H9 (cell line): ENCODE data around the gene APBB2. TPM values are rescaled to one million over a fixed set of nuclear protein-coding genes. Genes with fewer than 3 reads are reported as not detected.

Experiments
- DNase-seq: peaks from one replicate; pipeline ENCODE4 v3.0.0-alpha.2; 2017
- H2AFZ ChIP-seq: one replicate; pipeline ENCODE4 v1.6.1; 2013; ENCODE audit warnings: mild to moderate bottlenecking, low read length, control low read depth, moderate library complexity
- H2AK5ac ChIP-seq: 2 replicates; pipeline ENCODE4 v1.6.1; 2013; ENCODE audit warnings: low read length, control low read depth, mixed read lengths; ENCODE audit not compliant: insufficient read length
- H2BK120ac ChIP-seq: one replicate; pipeline ENCODE4 v1.6.1; 2013; ENCODE audit warnings: low read depth, mild to moderate bottlenecking, low read length, control low read depth, inconsistent platforms; ENCODE audit not compliant: poor library complexity, severe bottlenecking
- H2BK12ac ChIP-seq: 2 replicates; pipeline ENCODE4 v1.6.1; 2013; ENCODE audit warnings: low read length, control low read depth, mixed read lengths, low read depth; ENCODE audit not compliant: insufficient read length
- H2BK15ac ChIP-seq: 2 replicates; pipeline ENCODE4 v1.6.1; 2013; ENCODE audit warnings: low read depth, low read length, control low read depth
- H2BK20ac ChIP-seq: one replicate; pipeline ENCODE4 v1.6.1; 2013; ENCODE audit warnings: low read depth, mild to moderate bottlenecking, low read length, control low read depth, inconsistent platforms; ENCODE audit not compliant: poor library complexity, severe bottlenecking
- H2BK5ac ChIP-seq: 2 replicates; pipeline ENCODE4 v1.6.1; 2013; ENCODE audit warnings: low read length, control low read depth, mixed read lengths; ENCODE audit not compliant: insufficient read length
- H3K14ac ChIP-seq: 2 replicates; pipeline ENCODE4 v1.6.1; 2013; ENCODE audit warnings: low read length, control low read depth; ENCODE audit not compliant: insufficient read depth
- H3K18ac ChIP-seq: 2 replicates; pipeline ENCODE4 v1.6.1; 2013; ENCODE audit warnings: low read depth, mild to moderate bottlenecking, mixed read lengths, low read length, control low read depth; ENCODE audit not compliant: insufficient read length
- H3K23ac ChIP-seq: 2 replicates; pipeline ENCODE4 v1.6.1; 2013; ENCODE audit warnings: low read length, control low read depth, mixed read lengths, low read depth; ENCODE audit not compliant: insufficient read length
- H3K23me2 ChIP-seq: 2 replicates; pipeline ENCODE4 v1.6.1; 2013; ENCODE audit warnings: low read depth, mild to moderate bottlenecking, mixed read lengths, low read length, control low read depth; ENCODE audit not compliant: insufficient read length, poor library complexity, severe bottlenecking
- H3K27ac ChIP-seq: 2 replicates; pipeline ENCODE4 v1.5.1; 2013; ENCODE audit warnings: low read length, control low read depth, mixed read lengths, low read depth; ENCODE audit not compliant: insufficient read length
- H3K27me3 ChIP-seq: 2 replicates; pipeline ENCODE4 v1.6.1; 2013; ENCODE audit warnings: low read length, control low read depth, inconsistent platforms; ENCODE audit not compliant: insufficient read depth
- H3K4ac ChIP-seq: 2 replicates; pipeline ENCODE4 v1.6.1; 2013; ENCODE audit warnings: low read depth, mild to moderate bottlenecking, control low read depth, inconsistent platforms, low read length, moderate library complexity
- H3K4me1 ChIP-seq: 2 replicates; pipeline ENCODE4 v1.6.1; 2013; ENCODE audit warnings: low read length, control low read depth, inconsistent platforms; ENCODE audit not compliant: insufficient read depth
- H3K4me2 ChIP-seq: 2 replicates; pipeline ENCODE4 v1.6.1; 2013; ENCODE audit warnings: low read length, control low read depth, mixed read lengths; ENCODE audit not compliant: insufficient read length, insufficient read depth
- H3K56ac ChIP-seq: 2 replicates; pipeline ENCODE4 v1.6.1; 2013; ENCODE audit warnings: low read depth, mild to moderate bottlenecking, mixed read lengths, low read length, control low read depth; ENCODE audit not compliant: insufficient read length
- H3K79me1 ChIP-seq: 2 replicates; pipeline ENCODE4 v1.6.1; 2013; ENCODE audit warnings: low read depth, mild to moderate bottlenecking, moderate library complexity, low read length, control low read depth, inconsistent platforms; ENCODE audit not compliant: insufficient read depth, poor library complexity, severe bottlenecking
- H3K79me2 ChIP-seq: 2 replicates; pipeline ENCODE4 v1.6.1; 2013; ENCODE audit warnings: low read length, control low read depth, inconsistent platforms; ENCODE audit not compliant: insufficient read depth
- H3K9ac ChIP-seq: 2 replicates; pipeline ENCODE4 v1.6.1; 2013; ENCODE audit warnings: low read length, control low read depth, mixed read lengths; ENCODE audit not compliant: insufficient read length; ENCODE audit errors: extremely low read depth
- H3K9me3 ChIP-seq: one replicate; pipeline ENCODE4 v1.6.1; 2013; ENCODE audit warnings: low read depth, low read length, inconsistent platforms; ENCODE audit not compliant: control insufficient read depth
- H3T11ph ChIP-seq: one replicate; pipeline ENCODE4 v1.6.1; 2013; ENCODE audit warnings: mild to moderate bottlenecking, low read length, control low read depth, inconsistent platforms
- H4K20me1 ChIP-seq: one replicate; pipeline ENCODE4 v1.6.1; 2013; ENCODE audit not compliant: control insufficient read depth, insufficient read length, insufficient read depth
- H4K5ac ChIP-seq: 2 replicates; pipeline ENCODE4 v1.6.1; 2013; ENCODE audit warnings: low read depth, mild to moderate bottlenecking, mixed read lengths, low read length, control low read depth; ENCODE audit not compliant: insufficient read length
- H4K8ac ChIP-seq: replicated peaks from 2 replicates; pipeline ENCODE4 v1.6.1; 2013; ENCODE audit warnings: low read length, control low read depth, mixed read lengths, low read depth; ENCODE audit not compliant: insufficient read length
- H4K91ac ChIP-seq: 2 replicates; pipeline ENCODE4 v1.6.1; 2013; ENCODE audit warnings: low read depth, mild to moderate bottlenecking, moderate library complexity, mixed read lengths, low read length, control low read depth; ENCODE audit not compliant: insufficient read length
- H3K27ac Mint-ChIP-seq, 3 experiments: 2 replicates in 2 of 3; 3 replicates in 1 of 3; pipeline ENCODE4 v1.8.0; 2020 to 2021; ENCODE audit warnings: mixed read lengths in 3 of 3, mild to moderate bottlenecking in 1 of 3, moderate library complexity in 1 of 3
- H3K27me3 Mint-ChIP-seq: 2 replicates; pipeline ENCODE4 v1.8.0; 2021; ENCODE audit warnings: low read depth, mild to moderate bottlenecking, moderate library complexity, mixed read lengths
- H3K36me3 Mint-ChIP-seq, 3 experiments: 2 replicates in 2 of 3; 3 replicates in 1 of 3; pipeline ENCODE4 v1.8.0; 2020 to 2021; ENCODE audit warnings: low read depth in 3 of 3, mixed read lengths in 3 of 3; ENCODE audit not compliant: insufficient read depth in 1 of 3
- H3K4me1 Mint-ChIP-seq, 2 experiments: 2 replicates each; pipeline ENCODE4 v1.8.0; 2020; ENCODE audit warnings: mixed read lengths in 2 of 2
- H3K4me3 Mint-ChIP-seq, 2 experiments: 2 replicates in 1 of 2; 3 replicates in 1 of 2; pipeline ENCODE4 v1.8.0; 2020 to 2021; ENCODE audit warnings: mild to moderate bottlenecking in 2 of 2, mixed read lengths in 2 of 2, moderate library complexity in 1 of 2
- H3K9me3 Mint-ChIP-seq, 2 experiments: 2 replicates in 1 of 2; 3 replicates in 1 of 2; pipeline ENCODE4 v1.8.0; 2020; ENCODE audit warnings: mild to moderate bottlenecking in 2 of 2, mixed read lengths in 2 of 2, moderate library complexity in 1 of 2
- CTCF ChIP-seq: fragments of 200-600 bp; sonication (generic); conservative IDR thresholded peaks from 3 replicates; pipeline ENCODE4 v1.8.0; 2021; ENCODE audit warnings: antibody characterized with exemption, mild to moderate bottlenecking
- whole genome bisulfite sequencing: extraction: QIAGEN DNeasy Blood & Tissue Kit; methylation state at CpG from one replicate; pipeline ENCODE4 v1.1.7; 2013; ENCODE audit warnings: missing lambda C conversion rate, low lambda C conversion rate, mixed read lengths; ENCODE audit not compliant: insufficient read length; ENCODE audit errors: extremely low coverage; 5-methylcytosine and 5-hydroxymethylcytosine counted together
- total RNA-seq: library from RNA; stranded (reverse); gene quantifications from 2 replicates; pipeline ENCODE4 v1.2.1, GENCODE V29; 2021

Gene APBB2
- total RNA-seq, 1 experiment from 2014 or later, result 39.6 TPM

DNA sequence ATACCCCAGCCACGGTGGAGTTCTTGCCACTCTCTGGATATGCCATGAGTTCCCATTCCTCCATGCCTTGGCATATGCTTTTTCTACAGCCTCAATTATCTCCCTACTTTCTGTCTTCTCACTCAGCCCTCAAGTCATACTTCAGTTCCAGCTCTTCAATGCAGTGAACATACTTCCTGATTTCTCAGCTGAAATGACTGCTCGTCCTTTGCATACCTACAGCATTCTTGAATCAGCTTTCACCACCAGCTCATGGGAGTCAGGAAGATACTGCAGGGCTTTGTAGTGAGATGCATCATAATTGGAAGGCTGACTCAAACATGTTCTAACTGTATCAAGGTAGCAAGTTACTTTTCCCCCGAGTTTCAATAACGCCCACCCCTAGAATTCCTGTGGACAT, 118.4 kb downstream of the APBB2 start:
- no peak overlapping the region for H4K91ac ChIP-seq
- no peaks in the 10 kb centered on the region for H3K9me3 ChIP-seq
- no peak overlapping the region for H3T11ph ChIP-seq
- H3K4me2 ChIP-seq, result no peak overlapping the region
- H3K18ac ChIP-seq, result no peak overlapping the region
- Mint-ChIP-seq H3K4me1 (peaks cover 7 to 25% of the 10 kb centered on the region in 2 experiments), H3K9me3 (no peaks in the 10 kb centered on the region), H3K4me3 (no peak overlapping the region), H3K36me3 (no peaks in the 10 kb centered on the region), H3K27me3 (no peaks in the 10 kb centered on the region), H3K27ac (no peak overlapping the region; a peak in 1 of 7 replicates)
- H2BK20ac ChIP-seq, result no peak overlapping the region
- no peak overlapping the region for H4K5ac ChIP-seq
- H3K14ac ChIP-seq, result no peak overlapping the region
- H3K4me1 ChIP-seq, result no peaks in the 10 kb centered on the region
- no peaks in the 10 kb centered on the region for H3K23me2 ChIP-seq
- H2AFZ ChIP-seq, result no peak overlapping the region
- no peaks in the 10 kb centered on the region for H3K79me1 ChIP-seq
- TF ChIP-seq CTCF, result no peak
- H3K56ac ChIP-seq, result no peak overlapping the region
- WGBS, result no CpG with 5 or more reads among the region's 4 CpGs
- H2BK15ac ChIP-seq, result no peak overlapping the region
- no peak for DNase-seq
- H3K4ac ChIP-seq, result no peak overlapping the region
- no peak overlapping the region for H2BK5ac ChIP-seq
- H4K8ac ChIP-seq, result no peak overlapping the region
- no peak overlapping the region for H2AK5ac ChIP-seq
- no peaks in the 10 kb centered on the region for H4K20me1 ChIP-seq
- H2BK12ac ChIP-seq, result no peak overlapping the region
- H3K27ac ChIP-seq, result no peak overlapping the region
- H2BK120ac ChIP-seq, result no peak overlapping the region
- H3K9ac ChIP-seq, result no peak overlapping the region
- no peak overlapping the region for H3K23ac ChIP-seq
- no peaks in the 10 kb centered on the region for H3K27me3 ChIP-seq
- H3K79me2 ChIP-seq, result no peaks in the 10 kb centered on the region
